ENCODE measurements around the gene MYO9A. TPM values are rescaled to one million over a fixed set of nuclear protein-coding genes. Genes with fewer than 3 reads are reported as not detected.

Gene MYO9A
- polyA plus RNA-seq, 3 donors = 3.9 to 6.6 (median 5.0) TPM

DNA sequence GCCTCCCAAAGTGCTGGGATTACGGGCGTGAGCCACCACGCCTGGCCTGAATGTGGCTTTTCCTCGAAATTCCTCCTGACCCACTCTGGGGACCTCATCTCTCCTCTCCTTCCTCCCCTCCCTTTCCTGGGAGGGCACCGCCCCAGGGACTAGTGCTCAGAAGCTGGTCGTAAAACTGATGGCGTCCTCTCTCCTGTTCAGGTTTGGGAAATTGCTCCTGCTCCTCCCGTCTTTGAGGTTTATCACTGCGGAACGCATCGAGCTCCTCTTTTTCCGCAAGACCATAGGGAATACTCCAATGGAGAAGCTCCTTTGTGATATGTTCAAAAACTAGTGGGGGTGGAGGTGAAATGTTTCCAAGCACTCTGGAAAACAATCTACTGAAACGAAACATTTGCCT lies 300.6 kb downstream of the MYO9A start:
- H3K4me3 Mint-ChIP-seq = no peak overlapping the region
- H3K4me1 Mint-ChIP-seq = no peaks in the 10 kb centered on the region
- H3K27ac ChIP-seq (ENCODE audit: low read depth in 1 of 2, low read length in 2 of 2) = no peak overlapping the region
- no peak overlapping the region for H3K4me3 ChIP-seq (replicated peaks in 1 of 3; ENCODE audit: low read depth in 2 of 3, low read length in 3 of 3)
- H3K9me3 ChIP-seq (replicated peaks in 1 of 2; ENCODE audit: control insufficient read depth in 1 of 2, insufficient read depth in 1 of 2, low read length in 2 of 2) = peaks cover 16 to 33% of the 10 kb centered on the region in 2 donors
- no peak for DNase-seq
- H3K27ac Mint-ChIP-seq = no peak overlapping the region
- H3K4me1 ChIP-seq (ENCODE audit: control insufficient read depth in 1 of 2, insufficient read depth in 2 of 2, low read length in 2 of 2) = no peaks in the 10 kb centered on the region
- H4K20me1 ChIP-seq (ENCODE audit: insufficient read depth, low read length) = no peaks in the 10 kb centered on the region
- H3K27me3 Mint-ChIP-seq (ENCODE audit: low read depth in 3 of 3) = peaks cover 0 to 1% (median 0%) of the 10 kb centered on the region in 3 donors
- H3K79me2 ChIP-seq (ENCODE audit: insufficient read depth, low read length) = no peaks in the 10 kb centered on the region
- no peak overlapping the region for H2AFZ ChIP-seq (ENCODE audit: insufficient read depth, low read depth, low read length, poor library complexity, severe bottlenecking)
- H3K36me3 ChIP-seq (replicated peaks in 1 of 2; ENCODE audit: control insufficient read depth in 1 of 2, insufficient read depth in 2 of 2, low read length in 2 of 2) = peaks cover 0 to 8% of the 10 kb centered on the region in 2 donors
- H3K9ac ChIP-seq (ENCODE audit: insufficient read depth, low read length, poor library complexity, severe bottlenecking) = no peak overlapping the region
- 97% methylated on average over 8 of the region's 13 CpGs for WGBS (ENCODE audit: insufficient coverage)
- no peak overlapping the region for H3K4me2 ChIP-seq (replicated peaks; ENCODE audit: extremely low read depth, low read length, poor library complexity, severe bottlenecking)
- H3K36me3 Mint-ChIP-seq = peaks cover 2 to 4% of the 10 kb centered on the region in 2 donors
- intact Hi-C loops (cut with micrococcal nuclease) = no loop called here
- no peaks in the 10 kb centered on the region for H3K27me3 ChIP-seq (ENCODE audit: control insufficient read depth in 2 of 2, insufficient read depth in 2 of 2, low read length in 2 of 2)
- peaks cover 15 to 39% (median 29%) of the 10 kb centered on the region in 7 donors for H3K9me3 Mint-ChIP-seq
- no peak for TF ChIP-seq CTCF (IDR thresholded peaks at IDR 0.05)

DNA sequence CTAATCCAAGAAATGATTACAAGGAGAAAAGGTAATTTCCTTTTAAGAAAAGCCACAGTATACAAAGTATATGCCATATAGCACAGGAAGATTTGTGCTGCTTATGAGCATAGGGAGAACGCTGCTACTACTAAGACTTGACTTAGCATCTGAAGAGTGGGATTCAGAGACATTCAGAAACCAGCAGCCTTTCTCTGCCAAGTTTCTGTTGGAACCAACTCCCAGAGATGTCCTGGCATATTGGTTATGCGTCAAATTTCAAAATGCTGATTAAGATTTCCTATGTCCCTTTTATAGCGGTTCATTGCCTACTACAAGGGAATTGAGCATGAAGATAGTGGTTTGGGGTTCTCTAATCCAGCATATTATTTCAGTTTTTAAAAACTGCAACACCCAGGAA lies 302.6 kb downstream of the MYO9A start:
- no peaks in the 10 kb centered on the region for H3K4me1 ChIP-seq (ENCODE audit: control insufficient read depth in 1 of 2, insufficient read depth in 2 of 2, low read length in 2 of 2)
- no peak overlapping the region for H3K27ac ChIP-seq (ENCODE audit: low read depth in 1 of 2, low read length in 2 of 2)
- Mint-ChIP-seq H3K36me3 (no peaks in the 10 kb centered on the region), H3K27ac (no peak overlapping the region), H3K27me3 (ENCODE audit: low read depth in 3 of 3) (peaks cover 0 to 2% (median 1%) of the 10 kb centered on the region in 3 donors), H3K9me3 (peaks cover 3 to 23% (median 13%) of the 10 kb centered on the region in 7 donors), H3K4me1 (no peaks in the 10 kb centered on the region), H3K4me3 (no peak overlapping the region)
- no peaks in the 10 kb centered on the region for H3K27me3 ChIP-seq (ENCODE audit: control insufficient read depth in 2 of 2, insufficient read depth in 2 of 2, low read length in 2 of 2)
- no peak overlapping the region for H3K9ac ChIP-seq (ENCODE audit: insufficient read depth, low read length, poor library complexity, severe bottlenecking)
- no peak overlapping the region for H3K4me3 ChIP-seq (replicated peaks in 1 of 3; ENCODE audit: low read depth in 2 of 3, low read length in 3 of 3)
- H3K4me2 ChIP-seq (replicated peaks; ENCODE audit: extremely low read depth, low read length, poor library complexity, severe bottlenecking) = no peak overlapping the region
- H2AFZ ChIP-seq (ENCODE audit: insufficient read depth, low read depth, low read length, poor library complexity, severe bottlenecking) = no peak overlapping the region
- intact Hi-C loops (cut with micrococcal nuclease) = no loop called here
- 83% methylated on average over 1 of the region's 3 CpGs for WGBS (ENCODE audit: insufficient coverage)
- H4K20me1 ChIP-seq (ENCODE audit: insufficient read depth, low read length) = no peaks in the 10 kb centered on the region
- H3K79me2 ChIP-seq (ENCODE audit: insufficient read depth, low read length) = no peaks in the 10 kb centered on the region
- no peaks in the 10 kb centered on the region for H3K36me3 ChIP-seq (replicated peaks in 1 of 2; ENCODE audit: control insufficient read depth in 1 of 2, insufficient read depth in 2 of 2, low read length in 2 of 2)
- DNase-seq = no peak
- TF ChIP-seq CTCF (IDR thresholded peaks at IDR 0.05) = no peak
- H3K9me3 ChIP-seq (replicated peaks in 1 of 2; ENCODE audit: control insufficient read depth in 1 of 2, insufficient read depth in 1 of 2, low read length in 2 of 2) = peaks cover 8 to 13% of the 10 kb centered on the region in 2 donors
